ENCODE measurements around the gene WDR75.
"Not testable (repeated sequence)": the region's sequence is repeated elsewhere in the genome, so short reads cannot be mapped to it uniquely, and the experiment has no call there.

WDR75 gene

GRCh38 chr2:189442468-189442867 lies 1.2 kb downstream of the WDR75 start:
- DNase-seq: no peak

DNA sequence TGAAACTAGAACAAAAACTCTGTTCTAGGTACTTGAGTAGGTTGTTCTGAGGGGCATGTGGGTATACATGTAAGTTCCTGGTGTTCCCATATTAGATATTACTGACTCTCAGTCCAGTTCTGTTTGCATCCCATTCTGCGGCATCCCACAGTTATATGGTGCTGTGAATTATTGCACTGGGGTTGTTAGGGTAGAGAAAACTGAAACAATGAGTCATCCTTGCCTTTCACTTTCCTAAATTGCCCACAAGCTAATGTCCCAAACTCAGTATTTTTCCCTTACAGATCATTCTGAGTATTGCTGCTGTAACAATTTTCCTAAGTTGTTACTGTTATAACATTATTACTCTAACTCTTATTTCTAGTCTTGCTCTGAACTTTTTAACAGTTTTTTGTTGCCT lies 3.0 kb downstream of the WDR75 start:
- no peak for DNase-seq

DNA sequence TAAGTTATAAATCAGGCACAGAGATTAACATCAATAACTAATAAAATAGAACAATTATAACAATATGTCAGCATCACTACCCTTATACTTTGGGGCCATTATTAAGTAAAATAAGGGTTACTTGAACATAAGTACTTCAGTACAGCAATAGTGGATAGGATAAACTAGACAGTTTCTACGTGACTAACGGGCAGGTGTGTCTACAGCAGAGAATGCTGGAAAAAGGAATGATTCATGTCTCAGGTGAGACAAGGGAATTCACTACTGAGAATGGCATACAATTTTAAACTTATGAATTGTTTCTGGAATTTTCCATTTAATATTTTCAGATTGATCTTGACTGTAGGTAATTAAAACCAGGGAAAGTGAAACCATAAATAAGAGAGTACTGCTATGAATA lies 5.5 kb downstream of the WDR75 start:
- DNase-seq: no peak

DNA sequence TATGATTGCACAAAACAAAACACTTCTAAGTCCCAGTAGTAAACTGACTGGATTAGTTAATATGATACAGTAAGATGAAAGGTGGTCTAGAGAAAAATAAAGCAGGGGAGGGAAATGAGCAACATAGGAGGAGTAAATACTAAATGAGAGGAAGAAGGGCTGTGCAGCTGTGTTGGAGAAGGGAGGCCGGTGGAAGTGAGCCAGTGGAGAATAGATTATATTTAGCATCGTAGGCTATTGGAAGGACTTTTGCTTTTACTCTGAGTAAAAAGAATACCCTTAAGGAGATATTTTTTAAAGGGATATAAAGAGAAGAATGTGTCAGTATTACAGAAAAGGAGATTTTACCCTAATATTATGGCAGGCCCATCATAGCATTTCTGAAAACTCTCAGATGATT lies 12.7 kb downstream of the WDR75 start:
- DNase-seq: no peak

DNA sequence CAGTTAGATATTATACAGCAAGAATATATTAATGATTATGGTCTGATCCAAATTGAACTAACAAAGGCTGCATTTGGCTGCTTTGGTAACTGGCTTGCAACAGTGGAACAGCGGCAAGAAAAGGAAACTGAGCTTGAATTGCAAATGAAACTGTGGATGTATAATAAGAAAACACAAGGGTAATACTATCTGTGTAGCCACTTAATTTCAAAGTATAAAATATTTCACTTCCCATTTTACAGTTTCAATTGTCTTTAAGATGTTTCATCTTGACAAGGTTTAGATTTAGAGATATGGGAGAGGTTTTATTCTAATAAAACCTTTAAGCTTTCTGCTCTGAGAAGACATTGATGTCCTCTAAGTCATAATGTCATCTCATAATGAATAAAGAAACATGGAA lies 23.8 kb downstream of the WDR75 start:
- no peak for DNase-seq

DNA sequence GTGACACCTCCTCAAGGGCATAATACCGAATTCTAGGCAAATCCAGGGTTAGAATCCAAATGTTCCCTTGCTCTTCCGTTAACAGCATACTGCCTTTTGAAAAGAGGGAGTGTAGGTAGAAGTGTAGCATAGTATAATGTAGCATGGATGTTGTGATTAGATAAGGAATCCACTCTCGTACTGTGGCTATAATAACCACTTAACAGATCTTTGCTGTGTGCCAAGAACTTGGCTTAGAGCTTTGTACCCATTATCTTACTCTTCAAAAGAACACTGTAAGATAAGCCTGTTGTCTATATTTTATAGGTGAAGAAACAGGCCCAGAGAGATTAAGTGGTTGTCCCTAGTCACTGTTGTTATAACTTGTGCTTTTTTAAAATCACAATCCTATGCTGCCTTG lies 24.2 kb downstream of the WDR75 start:
- DNase-seq: no peak

- no peak for DNase-seq
These were observed 24.8 kb downstream of the WDR75 start for GRCh38 chr2:189466046-189466445.

DNA sequence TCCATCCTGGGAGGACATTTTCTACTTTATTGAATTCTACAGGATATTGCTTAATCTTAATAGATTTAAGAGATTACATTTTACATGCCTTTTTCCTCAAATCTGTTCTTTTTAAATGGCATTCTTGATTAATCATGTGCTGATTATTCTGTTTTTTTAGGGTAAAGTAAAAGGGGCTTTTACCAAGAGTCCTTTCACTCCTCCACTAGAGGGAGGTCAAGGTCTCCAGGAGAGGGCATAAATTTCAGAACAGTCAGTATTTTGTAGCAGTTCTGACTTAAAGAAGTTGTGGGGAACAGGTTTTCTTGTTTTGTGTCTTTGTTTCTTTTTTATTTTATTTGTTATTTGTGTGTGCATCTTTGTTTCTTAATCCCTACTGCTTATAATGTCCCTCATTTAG lies 25.4 kb downstream of the WDR75 start:
- no peak for DNase-seq

GRCh38 chr2:189467160-189467559 lies 25.9 kb downstream of the WDR75 start:
- DNase-seq: no peak

DNA sequence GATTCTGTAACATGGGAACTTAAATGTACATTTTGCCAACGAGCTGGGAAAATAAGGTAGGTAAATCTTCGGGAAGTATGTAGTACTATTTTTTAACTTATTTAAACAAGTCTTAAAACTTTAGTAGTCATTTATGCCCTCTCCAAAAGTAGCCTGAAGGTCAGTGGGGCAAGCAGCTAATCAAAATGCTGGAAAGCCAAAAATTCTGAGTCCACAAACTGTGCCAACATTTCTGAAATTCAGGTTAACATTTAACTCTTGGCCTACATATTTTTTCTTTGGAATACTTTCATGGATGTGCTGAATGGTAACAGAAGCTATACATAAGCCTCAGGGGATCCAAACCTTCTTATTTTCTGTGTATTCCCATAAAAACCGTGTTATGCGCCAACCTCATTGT lies 26.3 kb downstream of the WDR75 start:
- no peak for DNase-seq

- DNase-seq: no peak
These were observed 33.3 kb downstream of the WDR75 start for GRCh38 chr2:189474526-189474925.

GRCh38 chr2:189477756-189478155 lies 36.5 kb downstream of the WDR75 start:
- DNase-seq: no peak

DNA sequence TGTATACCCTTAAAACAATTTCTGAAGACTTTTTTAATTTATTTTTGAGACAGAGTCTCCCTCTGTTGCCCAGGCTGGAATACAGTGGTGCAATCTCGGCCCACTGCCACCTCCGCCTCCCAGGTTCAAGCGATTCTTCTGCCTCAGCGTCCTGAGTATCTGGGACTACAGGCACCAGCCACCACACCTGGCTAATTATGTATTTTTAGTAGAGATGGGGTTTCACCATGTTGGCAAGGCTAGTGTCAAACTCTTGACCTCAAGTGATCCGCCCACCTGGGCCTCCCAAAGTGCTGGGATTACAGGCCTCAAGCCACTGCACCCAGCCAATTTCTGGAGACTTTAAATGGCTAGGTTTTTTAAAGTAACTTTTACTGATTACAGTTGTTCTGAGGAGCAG lies 37.0 kb downstream of the WDR75 start:
- not testable (repeated sequence) for DNase-seq

GRCh38 chr2:189481071-189481470 lies 39.8 kb downstream of the WDR75 start:
- DNase-seq: no peak

DNA sequence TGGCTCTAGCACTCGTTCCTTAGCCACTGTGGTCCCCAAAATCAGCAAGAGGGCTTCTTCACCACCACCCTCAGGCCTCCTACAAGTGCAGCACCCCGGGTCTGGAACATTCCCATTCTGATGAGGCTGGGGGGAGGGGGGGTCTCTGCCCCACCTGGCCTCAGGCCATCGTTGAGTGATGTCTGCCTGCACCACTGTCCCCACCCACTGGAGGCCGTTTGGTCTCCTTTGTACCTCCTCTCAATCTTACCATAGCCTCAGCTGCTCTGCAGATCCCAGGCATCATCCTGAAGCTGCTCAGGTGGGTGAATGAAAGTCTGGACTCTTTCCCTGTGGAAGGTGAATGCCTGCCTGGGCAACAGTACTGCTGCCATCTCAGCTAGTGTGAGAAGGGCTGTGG lies 42.3 kb downstream of the WDR75 start:
- no peak for DNase-seq

DNA sequence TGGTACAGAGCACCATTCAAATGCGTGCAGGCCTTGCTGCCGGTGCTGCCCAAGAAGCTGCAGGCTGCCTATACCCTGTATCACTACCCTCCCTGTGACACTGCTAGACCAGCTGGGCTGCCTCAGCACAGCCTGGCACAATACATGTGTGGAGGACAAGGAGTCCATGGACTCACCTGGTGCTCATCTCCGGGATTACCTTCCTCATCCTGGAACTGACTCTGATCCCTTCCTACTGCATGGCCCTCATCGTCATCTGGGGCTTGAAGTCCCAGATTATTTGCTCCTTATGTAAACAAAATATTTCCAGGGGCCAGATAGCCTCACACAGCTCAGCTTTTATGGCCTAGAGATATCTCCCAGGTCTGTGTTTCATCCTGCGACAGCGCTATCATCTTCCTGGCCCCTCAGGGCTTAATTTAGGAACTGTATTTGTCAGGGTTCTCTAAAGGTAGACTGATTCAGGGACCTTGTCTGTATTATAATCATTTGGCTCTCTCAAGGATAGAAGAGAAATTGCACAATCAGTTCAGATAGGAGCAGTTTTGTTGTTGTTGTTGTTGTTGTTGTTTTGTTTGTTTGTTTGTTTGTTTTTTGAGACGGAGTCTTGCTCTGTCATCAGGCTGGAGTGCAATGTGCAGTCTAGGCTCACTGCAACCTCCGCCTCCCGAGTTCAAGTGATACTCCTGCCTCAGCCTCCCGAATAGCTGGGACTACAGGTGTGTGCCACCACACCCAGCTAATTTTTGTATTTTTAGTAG lies 42.9 kb downstream of the WDR75 start:
- no peak for DNase-seq

DNA sequence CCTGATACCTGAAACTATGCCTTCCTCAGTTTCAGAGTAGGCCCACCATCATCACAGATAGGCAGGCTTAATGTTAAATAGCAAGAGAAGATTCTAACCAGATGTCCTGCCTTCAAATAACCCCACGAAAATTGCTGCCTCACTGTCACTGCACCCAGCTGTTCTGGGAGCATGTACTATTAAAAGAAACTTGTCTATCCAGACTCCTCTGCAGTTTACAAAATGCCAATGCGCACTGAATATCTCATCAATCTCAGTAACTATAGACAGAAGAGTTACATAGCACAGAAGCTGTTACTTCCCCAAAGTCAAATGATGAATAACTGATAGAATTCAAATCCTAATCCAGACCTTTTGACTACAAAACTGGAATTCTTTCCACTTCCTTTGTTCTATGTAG lies 43.9 kb downstream of the WDR75 start:
- no peak for DNase-seq

GRCh38 chr2:189486237-189486770 lies 45.0 kb downstream of the WDR75 start:
- no peak for DNase-seq

- no peak for DNase-seq
These were observed 46.2 kb downstream of the WDR75 start for GRCh38 chr2:189487283-189488007.

DNA sequence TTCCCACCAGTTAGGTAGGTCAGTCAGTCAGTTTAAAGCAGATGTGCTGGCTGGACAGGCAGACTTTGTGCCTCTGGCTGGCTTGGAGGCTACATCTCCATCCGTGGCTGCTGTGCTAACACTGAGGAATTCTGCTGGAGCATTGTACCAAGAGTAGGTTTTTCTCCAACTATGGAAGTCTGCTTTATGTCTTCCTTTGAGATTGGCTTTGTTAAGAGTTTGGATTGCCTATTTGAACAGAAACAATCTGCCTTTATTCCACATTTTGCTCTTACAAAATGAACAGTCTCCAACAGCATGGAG lies 46.7 kb downstream of the WDR75 start:
- DNase-seq: no peak

DNA sequence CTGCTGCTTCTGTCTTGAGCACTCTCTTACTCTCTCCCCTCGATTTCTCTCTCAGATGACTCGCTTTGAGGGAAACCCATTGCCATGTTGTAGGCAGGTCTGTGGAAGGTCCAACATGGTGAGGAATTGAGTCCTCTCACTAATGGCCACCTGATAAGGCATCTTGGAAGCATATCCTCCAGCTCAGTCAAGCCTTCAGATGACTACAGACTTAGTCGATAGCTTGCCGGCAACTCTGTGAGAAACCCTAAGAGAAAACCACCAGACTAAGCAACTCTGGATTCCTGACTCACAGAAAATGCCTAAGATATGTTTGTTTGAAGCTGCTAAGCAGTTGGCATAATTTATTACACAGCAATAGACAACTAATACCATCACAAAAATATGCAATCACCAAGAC lies 51.2 kb downstream of the WDR75 start:
- no peak for DNase-seq

- DNase-seq: no peak
These were observed 56.9 kb downstream of the WDR75 start for GRCh38 chr2:189498205-189498604.

DNA sequence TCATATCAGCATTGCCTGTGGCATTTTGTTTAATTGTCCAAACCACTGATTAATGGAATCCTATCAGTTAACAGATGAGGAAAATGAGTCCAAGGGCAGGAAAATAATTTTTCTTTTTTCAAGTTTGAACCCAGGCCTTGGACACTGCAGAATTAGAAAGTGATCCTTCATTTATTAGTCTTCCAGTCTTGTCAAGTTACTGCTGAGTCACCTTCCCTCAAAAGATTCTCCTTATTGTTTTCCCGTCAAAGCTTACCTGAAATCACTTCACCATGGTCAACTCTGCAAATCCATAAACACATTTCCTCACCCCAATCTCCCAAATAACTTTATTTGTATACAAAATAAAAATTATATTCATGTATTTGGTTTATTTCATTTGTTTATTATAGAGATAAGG lies 57.9 kb downstream of the WDR75 start:
- DNase-seq: no peak

GRCh38 chr2:189500456-189501160 lies 59.3 kb downstream of the WDR75 start:
- DNase-seq: no peak

Measured in NCI-H1092 (cell line).